NCI-H226 (cell line): ENCODE measurements around the gene TBC1D3G.
"Not testable (repeated sequence)": the region's sequence is repeated elsewhere in the genome, so short reads cannot be mapped to it uniquely, and the experiment has no call there.

Experiments used
- DNase-seq: peaks from one replicate; pipeline ENCODE4 v3.0.0-alpha.2; 2015

The TBC1D3G gene

DNA sequence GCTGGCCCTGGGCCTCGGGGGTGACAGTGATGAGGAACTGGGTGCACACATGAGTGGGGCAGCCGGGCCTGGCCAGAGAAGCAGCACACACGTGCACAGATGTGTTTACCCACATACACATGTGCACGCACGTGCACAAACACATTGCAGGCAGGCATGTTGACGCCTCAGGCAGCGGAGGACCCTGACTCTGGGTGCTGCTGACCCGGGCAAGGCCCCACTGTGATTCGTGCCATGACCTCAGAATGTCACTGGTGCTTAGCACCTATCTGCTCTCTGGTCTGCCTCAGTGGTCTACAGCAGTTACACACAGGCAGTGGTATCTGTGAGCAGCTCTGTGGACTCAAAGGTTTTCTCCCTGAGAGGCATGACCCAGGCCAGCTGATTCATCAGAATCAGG is at the start of gene TBC1D3G:
TBC1D3G (plus strand) TSS at position 301 of the 400 bp plus-strand sequence. CDS start 1,528 bp downstream, outside the sequence.
- not testable (repeated sequence) for DNase-seq

DNA sequence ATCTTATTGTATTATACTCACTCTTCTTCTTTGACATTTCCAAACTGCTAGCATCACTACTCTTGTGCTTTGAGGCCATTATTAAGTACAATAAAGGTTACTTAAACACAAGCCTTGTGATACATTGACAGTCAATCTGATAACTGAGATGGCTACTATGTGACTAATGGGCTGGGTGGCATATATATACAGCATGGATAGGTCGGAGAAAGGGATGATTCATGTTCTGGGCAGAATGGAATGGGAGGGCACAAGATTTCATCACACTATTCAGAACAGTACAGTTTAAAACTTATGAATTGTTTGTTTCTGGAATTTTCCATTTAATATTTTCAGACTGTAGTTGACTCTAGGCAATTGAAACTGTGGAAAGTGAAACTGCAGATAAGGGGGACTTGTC is 40.4 kb upstream of the TBC1D3G start:
- not testable (repeated sequence) for DNase-seq

DNA sequence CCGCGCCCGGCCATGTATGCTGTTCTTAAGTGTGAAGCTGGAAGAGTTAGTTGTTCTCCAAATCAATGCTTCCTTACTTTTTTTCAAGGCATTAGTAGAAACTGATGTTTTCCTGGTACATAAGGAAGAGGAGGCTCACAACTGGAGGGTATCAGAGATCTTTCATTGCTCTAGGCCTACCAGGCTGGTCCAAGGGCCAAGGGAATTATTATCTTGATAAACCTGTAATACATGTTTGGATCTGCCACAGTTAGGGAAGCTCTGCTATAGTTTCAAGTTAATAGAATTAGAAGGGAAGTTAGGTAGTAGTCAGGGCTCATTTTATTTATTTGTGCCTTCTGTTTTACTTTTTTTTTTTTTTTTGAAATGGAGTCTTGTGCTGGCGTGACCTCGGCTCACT is 39.5 kb upstream of the TBC1D3G start:
- not testable (repeated sequence) for DNase-seq

DNA sequence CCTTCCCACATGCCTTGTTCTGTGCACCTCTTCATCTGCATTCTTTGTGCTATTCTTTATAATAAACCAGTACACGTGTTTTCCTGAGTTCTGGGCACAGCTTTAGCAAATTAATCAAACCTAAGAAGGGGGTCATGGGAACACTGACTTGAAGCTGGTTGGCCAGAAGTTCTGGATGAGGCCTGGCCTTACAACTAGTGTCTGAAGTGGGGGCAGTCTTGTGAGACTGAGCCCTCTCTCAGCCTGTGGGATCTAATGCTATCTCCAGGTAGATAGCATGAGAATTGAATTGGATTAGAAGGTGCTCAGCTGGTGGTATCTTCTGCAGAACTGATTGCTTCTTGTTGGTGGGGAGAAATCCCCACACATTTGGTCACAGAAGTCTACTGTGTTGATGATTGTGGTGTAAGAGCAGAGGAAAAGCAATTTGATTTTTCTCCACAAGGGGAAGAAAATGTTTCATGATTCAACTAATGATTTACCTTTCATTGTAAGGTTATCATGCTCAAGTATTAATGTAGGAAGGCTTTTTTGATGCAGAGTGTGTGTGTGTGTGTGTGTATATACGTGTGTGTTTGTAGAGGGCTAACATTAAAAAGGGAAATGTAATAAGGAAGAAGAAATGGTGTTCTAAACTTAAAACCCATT is 33.6 kb upstream of the TBC1D3G start:
- not testable (repeated sequence) for DNase-seq

DNA sequence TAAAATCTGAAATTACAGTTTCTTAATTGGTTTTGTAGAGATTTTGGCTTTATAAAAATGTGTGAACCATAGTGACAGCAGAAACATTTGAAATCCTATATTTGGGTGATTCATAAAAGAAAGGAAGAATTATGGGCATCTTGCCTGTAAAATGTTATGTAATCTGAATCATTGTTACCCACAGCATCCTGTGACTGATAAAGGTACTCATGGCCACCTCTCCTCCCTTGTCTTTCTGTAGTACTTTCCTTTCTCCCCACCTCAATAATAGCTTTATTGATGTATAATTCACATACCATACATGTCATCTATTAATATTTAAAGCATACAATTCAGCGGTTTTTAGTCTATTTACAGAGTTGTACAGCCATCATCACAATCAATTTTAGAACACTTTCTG is 28.5 kb upstream of the TBC1D3G start:
- DNase-seq = not testable (repeated sequence)

DNA sequence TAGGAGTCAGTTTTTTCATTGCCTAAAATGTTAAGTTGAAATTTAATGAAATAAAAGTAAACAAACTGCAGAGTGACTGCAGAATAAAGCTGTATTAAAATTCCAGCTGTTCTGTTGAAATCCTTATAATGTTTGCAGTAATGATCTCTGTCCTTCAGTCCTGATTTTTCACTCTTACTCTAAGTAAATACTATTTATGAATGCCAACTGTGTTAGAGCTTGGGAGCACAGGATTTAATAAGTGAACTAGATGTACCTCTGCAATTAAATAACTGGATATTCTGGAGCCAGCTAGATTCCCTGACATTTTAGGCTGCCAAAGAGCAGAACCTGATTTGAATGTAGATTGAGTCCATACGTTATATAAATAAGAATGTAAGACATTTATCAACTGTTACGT is 7.9 kb upstream of the TBC1D3G start:
- DNase-seq = not testable (repeated sequence)

DNA sequence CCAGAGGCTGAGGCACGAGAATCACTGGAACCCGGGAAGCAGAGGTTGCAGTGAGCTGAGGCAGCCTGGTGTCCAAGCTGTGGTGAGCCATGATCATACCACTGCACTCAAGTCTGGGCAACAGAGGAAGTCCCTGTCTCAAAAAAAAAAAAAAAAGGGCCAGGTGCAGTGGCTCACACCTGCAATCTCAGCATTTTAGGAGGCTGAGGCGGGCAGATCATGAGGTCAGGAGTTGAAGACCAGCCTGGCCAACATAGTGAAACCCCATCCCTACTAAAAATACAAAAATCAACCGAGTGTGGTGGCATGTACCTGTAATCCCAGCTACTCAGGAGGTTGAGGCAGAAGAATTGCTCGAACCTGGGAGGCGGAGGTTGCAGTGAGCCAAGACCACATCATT is 38.8 kb downstream of the TBC1D3G start:
- not testable (repeated sequence) for DNase-seq

DNA sequence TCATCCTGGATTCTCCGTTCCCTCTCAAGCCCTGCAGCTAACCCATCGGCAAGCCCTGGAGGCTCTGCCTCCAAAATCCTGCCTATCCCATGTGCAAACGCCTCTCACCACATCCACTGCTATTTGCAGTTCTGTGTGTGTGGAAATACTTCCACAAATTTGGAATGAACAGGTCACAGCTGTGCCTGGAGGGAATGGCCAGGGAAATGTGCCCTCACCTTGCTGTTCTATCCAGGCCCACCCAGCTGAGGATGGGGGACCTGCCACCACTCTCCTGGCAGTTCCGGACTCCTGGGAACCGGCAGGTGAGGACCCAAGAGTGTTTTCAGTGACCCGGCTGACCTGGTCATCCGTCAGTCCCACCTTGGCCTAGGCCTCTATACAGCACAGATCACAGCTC is 52.3 kb downstream of the TBC1D3G start:
- DNase-seq = not testable (repeated sequence)
